GM10248 (cell line): ENCODE measurements around the gene CPNE6.

Experiments
- CTCF ChIA-PET: fragments of 300-600 bp; sonication (Branson Sonifier 250); formaldehyde crosslinking; extraction: SDS; loops from one replicate; lab custom pipeline; 2021; ENCODE audit warnings: antibody characterized with exemption; lab: Yijun Ruan, JAX
- POLR2A ChIA-PET: fragments of 350-650 bp; sonication (Branson Sonifier 250); formaldehyde crosslinking; extraction: SDS; loops from one replicate; lab custom pipeline; 2020; ENCODE audit warnings: antibody characterized with exemption; lab: Yijun Ruan, JAX
- DNase-seq: peaks from one replicate; pipeline ENCODE4 v3.0.0; 2012; ENCODE audit errors: extremely low spot score
- CTCF ChIP-seq: IDR thresholded peaks from 2 replicates; pipeline ENCODE4 v1.5.1; 2012; ENCODE audit warnings: mild to moderate bottlenecking, low read depth; ENCODE audit errors: extremely low read depth, missing control alignments, control extremely low read depth

Gene CPNE6

GRCh38 chr14:24058951-24059475 is 12.3 kb upstream of the CPNE6 start:
- CTCF ChIA-PET = interaction anchor here (0.7 to 9.5 kb wide), 22 partner anchors 8 to 250 kb away, joined by 3 to 118 read pairs (median 8); partner anchors contain the start of genes CIDEB, CPNE6, DCAF11 and DHRS1
- POLR2A ChIA-PET = interaction anchor here (0.8 kb wide), 1 partner anchor 50 kb away, joined by 3 read pairs; no protein-coding TSS in a partner anchor
- no peak for DNase-seq
- TF ChIP-seq CTCF = no peak

- TF ChIP-seq CTCF = no peak
- CTCF ChIA-PET = interaction anchor here (0.7 to 9.5 kb wide), 6 partner anchors 12 to 101 kb away, joined by 3 to 118 read pairs (median 47); partner anchors contain the start of genes IRF9 and PCK2
- DNase-seq = no peak
- POLR2A ChIA-PET = no interaction called here
Measured at GRCh38 chr14:24059841-24060388, 11.4 kb upstream of the CPNE6 start.

- DNase-seq = no peak
- CTCF ChIA-PET = interaction anchor here (1.1 to 9.5 kb wide), 5 partner anchors 12 to 48 kb away, joined by 5 to 118 read pairs (median 7); partner anchors contain the start of gene PCK2
- no peak for TF ChIP-seq CTCF
- POLR2A ChIA-PET = no interaction called here
Measured at GRCh38 chr14:24060443-24060842, 10.9 kb upstream of the CPNE6 start.

- CTCF ChIA-PET = interaction anchor here (0.9 to 9.5 kb wide), 8 partner anchors 11 to 100 kb away, joined by 3 to 118 read pairs (median 6); partner anchors contain the start of genes IRF9 and PCK2
- TF ChIP-seq CTCF = no peak
- DNase-seq = no peak
- POLR2A ChIA-PET = no interaction called here
Measured at GRCh38 chr14:24060984-24061913, 10.1 kb upstream of the CPNE6 start.

- POLR2A ChIA-PET = no interaction called here
- CTCF ChIA-PET = interaction anchor here (1.7 to 9.5 kb wide), 6 partner anchors 10 to 99 kb away, joined by 5 to 118 read pairs (median 9); partner anchors contain the start of genes IRF9 and PCK2
Measured at GRCh38 chr14:24062216-24062980, 9.0 kb upstream of the CPNE6 start.

More at GRCh38 chr14:24062216-24062980, 9.0 kb upstream of the CPNE6 start:
- no peak for TF ChIP-seq CTCF
- DNase-seq = no peak
